GM19438 (cell line): ENCODE results near the gene CACNA1A.
"Not testable (repeated sequence)": the region's sequence is repeated elsewhere in the genome, so short reads cannot be mapped to it uniquely, and the experiment has no call there.

ENCODE experiments used
- ATAC-seq: cut with Tn5 transposase; IDR thresholded peaks from one replicate; pipeline ENCODE4 v1.9.1; 2021; ENCODE audit warnings: low read depth; ENCODE audit not compliant: unreplicated experiment

Gene CACNA1A

GRCh38 chr19:13506471-13506820 lies at the start of gene CACNA1A:
TSS of gene CACNA1A (minus strand) at chr19:13506479. CDS start at chr19:13506224, 255 bp downstream.
- no peak for ATAC-seq

- no peak for ATAC-seq
These were observed 48.4 kb upstream of the CACNA1A start for GRCh38 chr19:13554506-13555240.

GRCh38 chr19:13553880-13554400 lies 47.7 kb upstream of the CACNA1A start:
- ATAC-seq, result no peak

- no peak for ATAC-seq
These were observed 41.9 kb upstream of the CACNA1A start for GRCh38 chr19:13548131-13548530.

GRCh38 chr19:13547102-13547501 lies 40.8 kb upstream of the CACNA1A start:
- no peak for ATAC-seq

GRCh38 chr19:13544423-13544822 lies 38.1 kb upstream of the CACNA1A start:
- ATAC-seq, result no peak

GRCh38 chr19:13541554-13541953 lies 35.3 kb upstream of the CACNA1A start:
- no peak for ATAC-seq

- ATAC-seq, result no peak
These were observed 33.1 kb upstream of the CACNA1A start for GRCh38 chr19:13539332-13539731.

- ATAC-seq, result no peak
These were observed 32.4 kb upstream of the CACNA1A start for GRCh38 chr19:13538601-13539253.

- no peak for ATAC-seq
These were observed 31.2 kb upstream of the CACNA1A start for GRCh38 chr19:13537454-13537853.

- ATAC-seq, result no peak
These were observed 24.4 kb upstream of the CACNA1A start for GRCh38 chr19:13530720-13531119.

GRCh38 chr19:13529721-13530120 lies 23.4 kb upstream of the CACNA1A start:
- not testable (repeated sequence) for ATAC-seq

- ATAC-seq, result no peak
These were observed 20.3 kb upstream of the CACNA1A start for GRCh38 chr19:13526552-13526951.

GRCh38 chr19:13521066-13521465 lies 14.8 kb upstream of the CACNA1A start:
- ATAC-seq, result no peak

GRCh38 chr19:13511947-13512346 lies 5.7 kb upstream of the CACNA1A start:
- ATAC-seq, result no peak

- no peak for ATAC-seq
These were observed 853 bp upstream of the CACNA1A start for GRCh38 chr19:13507053-13507611.

GRCh38 chr19:13505761-13506470 lies 363 bp downstream of the CACNA1A start:
- ATAC-seq, result no peak

GRCh38 chr19:13505164-13505695 lies 1.0 kb downstream of the CACNA1A start:
- ATAC-seq, result no peak

- ATAC-seq, result no peak
These were observed 2.6 kb downstream of the CACNA1A start for GRCh38 chr19:13503570-13504235.

- ATAC-seq, result no peak
These were observed 4.0 kb downstream of the CACNA1A start for GRCh38 chr19:13502231-13502630.
